OCI-LY1 (cell line): ENCODE data around the gene ANKLE2.

Experiments used
- H2AFZ ChIP-seq: fragments of 200-600 bp; sonication (generic), shearing (Covaris generic); 2 replicates; pipeline ENCODE4 v1.6.0; 2014; ENCODE audit warnings: antibody characterized with exemption, mild to moderate bottlenecking, low read length
- H3F3A ChIP-seq: fragments of 200-600 bp; sonication (generic), shearing (Covaris generic); 2 replicates; pipeline ENCODE4 v1.6.0; 2014; ENCODE audit warnings: mild to moderate bottlenecking, antibody characterized with exemption, low read length, moderate library complexity; ENCODE audit not compliant: insufficient read depth
- H3K27ac ChIP-seq: fragments of 200-600 bp; sonication (generic); 2 replicates; pipeline ENCODE4 v1.5.1; 2014; ENCODE audit warnings: low read length, mixed run types, mild to moderate bottlenecking, low read depth; ENCODE audit not compliant: poor library complexity, severe bottlenecking
- H3K27me3 ChIP-seq: fragments of 200-600 bp; sonication (generic); 2 replicates; pipeline ENCODE4 v1.6.0; 2014; ENCODE audit warnings: antibody characterized with exemption, mild to moderate bottlenecking, low read length, moderate library complexity; ENCODE audit not compliant: insufficient read depth
- H3K36me3 ChIP-seq: fragments of 200-600 bp; sonication (generic); 2 replicates; pipeline ENCODE4 v1.6.1; 2014; ENCODE audit warnings: mild to moderate bottlenecking, antibody characterized with exemption, low read length, moderate library complexity, mixed read lengths; ENCODE audit not compliant: insufficient read depth
- H3K4me1 ChIP-seq: fragments of 200-600 bp; sonication (generic); 2 replicates; pipeline ENCODE4 v1.5.1; 2014; ENCODE audit warnings: mild to moderate bottlenecking, low read length, moderate library complexity; ENCODE audit not compliant: insufficient read depth, severe bottlenecking
- H3K4me2 ChIP-seq: fragments of 200-600 bp; sonication (generic), shearing (Covaris generic); 2 replicates; pipeline ENCODE4 v1.6.1; 2014; ENCODE audit warnings: low read length
- H3K4me3 ChIP-seq: fragments of 200-600 bp; sonication (generic); 2 replicates; pipeline ENCODE4 v1.5.1; 2014; ENCODE audit warnings: low read length, low read depth, mild to moderate bottlenecking, mixed read lengths; ENCODE audit not compliant: poor library complexity, severe bottlenecking
- H3K79me2 ChIP-seq: fragments of 200-600 bp; shearing (Covaris generic); 2 replicates; pipeline ENCODE4 v1.6.1; 2016; ENCODE audit warnings: mixed run types, low read length, mixed read lengths; ENCODE audit not compliant: insufficient read depth
- H3K9ac ChIP-seq: fragments of 200-600 bp; sonication (generic), shearing (Covaris generic); 2 replicates; pipeline ENCODE4 v1.6.1; 2014; ENCODE audit warnings: mild to moderate bottlenecking, low read length, mixed read lengths
- H3K9me2 ChIP-seq: fragments of 200-600 bp; sonication (generic), shearing (Covaris generic); 2 replicates; pipeline ENCODE4 v1.6.1; 2014; ENCODE audit warnings: low read depth, mild to moderate bottlenecking, low read length, mixed read lengths
- H3K9me3 ChIP-seq: fragments of 200-600 bp; shearing (Covaris generic); 2 replicates; pipeline ENCODE4 v1.6.1; 2014; ENCODE audit warnings: low read length, mixed read lengths
- H4K20me1 ChIP-seq: fragments of 200-600 bp; sonication (generic), shearing (Covaris generic); 2 replicates; pipeline ENCODE4 v1.6.0; 2016; ENCODE audit warnings: mild to moderate bottlenecking, low read length; ENCODE audit not compliant: insufficient read depth
- CTCF ChIP-seq: fragments of 200-600 bp; sonication (generic), shearing (Covaris generic); IDR thresholded peaks from 2 replicates; pipeline ENCODE4 v1.5.1; 2017; ENCODE audit warnings: mild to moderate bottlenecking, antibody characterized with exemption, low read length, moderate library complexity, mixed read lengths
- EZH2 ChIP-seq: fragments of 200-600 bp; sonication (generic), shearing (Covaris generic); IDR thresholded peaks from 2 replicates; pipeline ENCODE4 v1.8.0; 2017; ENCODE audit warnings: borderline replicate concordance, mixed run types, mild to moderate bottlenecking, antibody characterized with exemption, low read length, moderate library complexity, mixed read lengths

ANKLE2 gene

GRCh38 chr12:132730353-132730752 lies 31.3 kb downstream of the ANKLE2 start:
- Histone ChIP-seq H3K4me1 (no peaks in the 10 kb centered on the region), H2AFZ (no peak overlapping the region), H3K79me2 (no peaks in the 10 kb centered on the region), H3F3A (0 out of 2 replicates have a peak, but pooled peaks cover 11% of the 10 kb centered on the region), H3K4me3 (no peak overlapping the region), H3K9me2 (no peaks in the 10 kb centered on the region), H4K20me1 (no peaks in the 10 kb centered on the region), H3K36me3 (peaks cover 96% of the 10 kb centered on the region), H3K9me3 (no peaks in the 10 kb centered on the region), H3K27ac (no peak overlapping the region), H3K9ac (no peak overlapping the region), H3K4me2 (no peak overlapping the region), H3K27me3 (no peaks in the 10 kb centered on the region)
- TF ChIP-seq CTCF (no peak), EZH2 (no peak)

GRCh38 chr12:132729541-132730320 lies 31.9 kb downstream of the ANKLE2 start:
- Histone ChIP-seq H3K9me2 (no peaks in the 10 kb centered on the region), H3K79me2 (no peaks in the 10 kb centered on the region), H3K9me3 (no peaks in the 10 kb centered on the region), H3K4me1 (no peaks in the 10 kb centered on the region), H4K20me1 (no peaks in the 10 kb centered on the region), H3K27me3 (no peaks in the 10 kb centered on the region), H3K9ac (no peak overlapping the region), H2AFZ (no peak overlapping the region), H3K27ac (no peak overlapping the region), H3F3A (0 out of 2 replicates have a peak, but pooled peaks cover 11% of the 10 kb centered on the region), H3K4me2 (no peak overlapping the region), H3K4me3 (no peak overlapping the region), H3K36me3 (peaks cover 96% of the 10 kb centered on the region)
- TF ChIP-seq EZH2 (no peak), CTCF (no peak)

- H3K79me2 ChIP-seq, result no peaks in the 10 kb centered on the region
- no peaks in the 10 kb centered on the region for H4K20me1 ChIP-seq
- no peak overlapping the region for H3K4me2 ChIP-seq
- H3K27ac ChIP-seq, result no peak overlapping the region
- TF ChIP-seq EZH2, result no peak
- no peak for TF ChIP-seq CTCF
- H3K9me3 ChIP-seq, result no peaks in the 10 kb centered on the region
- H3F3A ChIP-seq, result 0 out of 2 replicates have a peak, but pooled peaks cover 11% of the 10 kb centered on the region
- no peak overlapping the region for H3K4me3 ChIP-seq
- no peak overlapping the region for H3K9ac ChIP-seq
- no peaks in the 10 kb centered on the region for H3K9me2 ChIP-seq
- H3K4me1 ChIP-seq, result no peaks in the 10 kb centered on the region
- H3K36me3 ChIP-seq, result peaks cover 96% of the 10 kb centered on the region
- H2AFZ ChIP-seq, result no peak overlapping the region
- no peaks in the 10 kb centered on the region for H3K27me3 ChIP-seq
Measured at GRCh38 chr12:132728502-132728901, 33.1 kb downstream of the ANKLE2 start.
